Kidney (tissue), 14 donors: ENCODE results near the gene ITPR2. TPM values are rescaled to one million over a fixed set of nuclear protein-coding genes. Genes with fewer than 3 reads are reported as not detected.

Experiments
- DNase-seq, 5 donors: peaks; one replicate each; pipeline ENCODE4 v3.0.0-alpha.2; 2013 to 2020
- FAIRE-seq: peaks from 2 replicates; lab custom pipeline; 2012; peaks lifted over from hg19 to GRCh38; lab: Jason Lieb, UNC
- H3K27ac ChIP-seq, 2 donors: one replicate each; pipeline ENCODE4 v1.7.0; 2013; ENCODE audit warnings: low read depth in 2 of 2, low read length in 2 of 2, inconsistent platforms in 1 of 2
- H3K27me3 ChIP-seq: one replicate; pipeline ENCODE4 v1.7.1; 2013; ENCODE audit warnings: low read length, inconsistent platforms; ENCODE audit not compliant: control insufficient read depth, insufficient read depth
- H3K36me3 ChIP-seq, 3 donors: one replicate each; pipeline versions ENCODE4 v1.7.0 to v1.7.1; 2013; ENCODE audit warnings: low read length in 3 of 3, control low read depth in 1 of 3, inconsistent platforms in 1 of 3; ENCODE audit not compliant: insufficient read depth in 3 of 3, control insufficient read depth in 2 of 3
- H3K4me1 ChIP-seq, 3 donors: one replicate each; pipeline versions ENCODE4 v1.7.0 to v1.7.1; 2013; ENCODE audit warnings: low read length in 3 of 3, inconsistent platforms in 1 of 3, low read depth in 1 of 3; ENCODE audit not compliant: control insufficient read depth in 2 of 3, insufficient read depth in 2 of 3
- H3K4me3 ChIP-seq, 3 donors: one replicate each; pipeline versions ENCODE4 v1.7.0 to v1.8.1; 2013; ENCODE audit warnings: low read length in 3 of 3, control low read depth in 1 of 3, inconsistent platforms in 1 of 3
- H3K9ac ChIP-seq, 3 donors: one replicate each; pipeline versions ENCODE4 v1.7.0 to v1.7.1; 2013; ENCODE audit warnings: low read length in 3 of 3, control low read depth in 1 of 3, inconsistent platforms in 1 of 3
- H3K9me3 ChIP-seq, 3 donors: one replicate each; pipeline versions ENCODE4 v1.7.0 to v1.7.1; 2013; ENCODE audit warnings: low read length in 3 of 3, control low read depth in 1 of 3, inconsistent platforms in 1 of 3; ENCODE audit not compliant: control insufficient read depth in 2 of 3, insufficient read depth in 1 of 3
- intact Hi-C: fragments of 100-400 bp; cut with DNase I; formaldehyde crosslinking; loops from one replicate; pipeline ENCODE4 v1.11.1; 2022
- polyA plus RNA-seq: library from polyadenylated mRNA; stranded (reverse); fragments of 350-450 nt; fragmentation: Illumina TruSeq; extraction: RNeasy Lipid Tissue Mini Kit (QIAGEN cat#74804); gene quantifications from one replicate; pipeline ENCODE4 v1.2.3, GENCODE V29; 2014; ENCODE audit warnings: low read depth, low replicate concordance; ENCODE audit not compliant: insufficient read depth
- total RNA-seq: library from RNA; stranded (reverse); fragmentation: NEBNext Ultra II Directional; extraction: Animal tissue kit (Norgen Biotek cat#: 25700); gene quantifications from one replicate; pipeline ENCODE4 v1.2.1, GENCODE V29; 2021
- TF ChIP-seq, protein P1 (sequence below): IDR thresholded peaks from 3 replicates; pipeline ENCODE4 v1.5.1; 2012; ENCODE audit warnings: mild to moderate bottlenecking, moderate library complexity, borderline replicate concordance; ENCODE audit not compliant: insufficient read depth; ENCODE audit errors: extremely low read depth
- donor health status: control.
- donor health status: control.
- donor health status: control.
- donor health status: control.
- donor health status: control.
- donor health status: DM: yes; HTN: yes; CAD: no.
- donor health status: Normal renal cell carcinoma (clear cell type).

The ITPR2 gene
- total and polyA plus RNA-seq, 2 donors from 2014 or later: 5.7 to 56.9 TPM

DNA sequence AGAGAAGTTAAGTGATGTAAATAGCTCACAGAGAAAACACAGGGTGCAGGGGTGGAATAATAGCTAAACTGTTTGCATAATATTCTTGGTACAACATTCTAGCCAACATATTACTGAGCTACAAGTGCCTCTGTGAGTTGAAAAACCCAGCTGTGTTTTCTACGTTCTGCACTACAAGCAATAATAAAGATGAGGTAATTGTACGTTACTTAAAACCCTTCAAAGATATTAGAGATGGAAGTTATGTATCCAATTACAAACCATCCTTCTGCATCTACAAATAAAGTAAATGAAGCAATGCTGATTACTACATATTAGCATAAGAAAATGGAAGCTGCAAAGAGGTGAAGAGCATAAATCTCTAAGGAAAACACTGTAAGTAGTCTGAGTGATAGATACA, 366.3 kb downstream of the ITPR2 start:
- H3K9me3 ChIP-seq: no peaks in the 10 kb centered on the region
- no peak overlapping the region for H3K9ac ChIP-seq
- peaks cover 0 to 4% (median 0%) of the 10 kb centered on the region in 3 donors for H3K36me3 ChIP-seq
- TF ChIP-seq, protein P1, sequence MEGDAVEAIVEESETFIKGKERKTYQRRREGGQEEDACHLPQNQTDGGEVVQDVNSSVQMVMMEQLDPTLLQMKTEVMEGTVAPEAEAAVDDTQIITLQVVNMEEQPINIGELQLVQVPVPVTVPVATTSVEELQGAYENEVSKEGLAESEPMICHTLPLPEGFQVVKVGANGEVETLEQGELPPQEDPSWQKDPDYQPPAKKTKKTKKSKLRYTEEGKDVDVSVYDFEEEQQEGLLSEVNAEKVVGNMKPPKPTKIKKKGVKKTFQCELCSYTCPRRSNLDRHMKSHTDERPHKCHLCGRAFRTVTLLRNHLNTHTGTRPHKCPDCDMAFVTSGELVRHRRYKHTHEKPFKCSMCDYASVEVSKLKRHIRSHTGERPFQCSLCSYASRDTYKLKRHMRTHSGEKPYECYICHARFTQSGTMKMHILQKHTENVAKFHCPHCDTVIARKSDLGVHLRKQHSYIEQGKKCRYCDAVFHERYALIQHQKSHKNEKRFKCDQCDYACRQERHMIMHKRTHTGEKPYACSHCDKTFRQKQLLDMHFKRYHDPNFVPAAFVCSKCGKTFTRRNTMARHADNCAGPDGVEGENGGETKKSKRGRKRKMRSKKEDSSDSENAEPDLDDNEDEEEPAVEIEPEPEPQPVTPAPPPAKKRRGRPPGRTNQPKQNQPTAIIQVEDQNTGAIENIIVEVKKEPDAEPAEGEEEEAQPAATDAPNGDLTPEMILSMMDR: no peak
- no peaks in the 10 kb centered on the region for H3K4me1 ChIP-seq
- H3K27ac ChIP-seq: no peak overlapping the region
- no peak for DNase-seq
- intact Hi-C loops: no loop called here
- FAIRE-seq: no peak
- H3K4me3 ChIP-seq: no peak overlapping the region
- H3K27me3 ChIP-seq: no peaks in the 10 kb centered on the region

DNA sequence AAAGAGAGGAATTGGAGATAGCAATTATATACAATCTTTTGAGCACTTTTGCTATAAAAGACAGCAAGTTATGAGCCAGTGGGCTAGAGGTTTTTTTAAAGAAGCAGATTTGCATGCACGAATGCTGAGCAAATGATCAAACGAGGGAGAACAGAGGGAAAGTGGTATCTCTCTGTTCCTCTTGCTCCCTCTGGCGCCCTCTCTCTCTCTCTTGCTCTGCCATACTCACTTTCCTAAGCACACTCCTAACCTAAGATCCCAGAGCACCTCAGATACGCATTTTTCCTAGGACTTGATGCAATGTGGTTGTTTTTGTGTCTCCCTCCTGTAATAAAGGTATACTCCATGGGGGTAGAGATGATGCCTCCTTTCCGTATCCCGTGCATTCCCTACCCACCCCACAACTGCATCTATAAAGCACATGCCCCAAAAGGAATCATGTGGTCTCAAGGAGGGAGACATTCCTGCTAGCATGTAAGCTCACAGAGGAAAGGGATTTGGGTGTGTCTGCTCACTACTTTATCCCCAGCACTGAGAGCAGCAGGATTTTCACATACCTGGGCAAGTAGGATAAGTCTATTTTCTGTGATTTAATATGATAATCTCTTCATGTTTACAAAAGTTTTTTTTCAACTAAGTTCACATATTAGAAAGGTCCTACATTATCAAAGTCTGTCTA, 367.4 kb downstream of the ITPR2 start:
- Histone ChIP-seq H3K9me3 (no peaks in the 10 kb centered on the region), H3K9ac (no peak overlapping the region), H3K27me3 (no peaks in the 10 kb centered on the region), H3K4me1 (no peaks in the 10 kb centered on the region), H3K27ac (no peak overlapping the region), H3K36me3 (peaks cover 0 to 4% (median 0%) of the 10 kb centered on the region in 3 donors), H3K4me3 (no peak overlapping the region)
- TF ChIP-seq, protein P1: no peak
- no peak for FAIRE-seq
- no peak for DNase-seq
- intact Hi-C loops: no loop called here

DNA sequence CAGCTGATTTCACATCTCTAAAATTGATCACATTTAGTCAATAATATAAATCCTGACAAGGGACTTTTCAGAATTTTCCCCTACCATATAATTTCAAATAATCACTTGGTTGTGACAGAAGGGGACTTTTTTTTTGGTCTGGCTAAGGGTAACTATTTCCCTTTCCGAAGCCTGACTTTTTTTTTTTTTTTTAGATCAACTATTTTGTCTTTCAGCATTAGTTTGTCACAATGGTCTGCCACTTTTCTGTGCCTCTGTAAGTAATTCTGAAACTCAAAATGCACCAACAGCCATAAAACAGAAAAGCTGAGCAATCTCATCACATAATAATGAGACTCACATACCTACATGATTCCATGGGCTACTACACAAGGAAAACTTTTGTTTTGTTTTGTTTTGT, 371.2 kb downstream of the ITPR2 start:
- TF ChIP-seq, protein P1: no peak
- no peaks in the 10 kb centered on the region for H3K4me1 ChIP-seq
- no peaks in the 10 kb centered on the region for H3K27me3 ChIP-seq
- DNase-seq: no peak
- H3K36me3 ChIP-seq: peaks cover 0 to 26% (median 7%) of the 10 kb centered on the region in 3 donors
- H3K9me3 ChIP-seq: no peaks in the 10 kb centered on the region
- FAIRE-seq: no peak
- intact Hi-C loops: no loop called here
- H3K9ac ChIP-seq: no peak overlapping the region
- no peak overlapping the region for H3K27ac ChIP-seq
- H3K4me3 ChIP-seq: no peak overlapping the region
